Lung (tissue), 12 donors: Measurements from ENCODE around the gene SLC7A5. TPM values are rescaled to one million over a fixed set of nuclear protein-coding genes. Genes with fewer than 3 reads are reported as not detected.
"Not testable (repeated sequence)": the region's sequence is repeated elsewhere in the genome, so short reads cannot be mapped to it uniquely, and the experiment has no call there.

Experiments
- ATAC-seq: fragments of 200-7000 bp; cut with Tn5 transposase; one replicate; pipeline ENCODE4 v1.9.1; 2020; ENCODE audit warnings: moderate number of reproducible peaks; ENCODE audit not compliant: insufficient read depth, low FRiP score
- DNase-seq, 3 donors: peaks; one replicate each; pipeline ENCODE4 v3.0.0-alpha.2; 2013 to 2017
- H3K27ac ChIP-seq, 2 donors: one replicate each; pipeline ENCODE4 v1.5.1; 2013; ENCODE audit warnings: mild to moderate bottlenecking in 2 of 2, moderate library complexity in 2 of 2, control low read depth in 1 of 2, inconsistent platforms in 1 of 2, low read depth in 1 of 2, low read length in 1 of 2
- H3K27me3 ChIP-seq, 3 donors: one replicate each; pipeline ENCODE4 v1.5.1; 2013; ENCODE audit warnings: low read length in 2 of 3; ENCODE audit not compliant: control insufficient read depth in 3 of 3, insufficient read depth in 3 of 3
- H3K36me3 ChIP-seq, 4 donors: one replicate each; pipeline ENCODE4 v1.5.1; 2013; ENCODE audit warnings: low read length in 4 of 4, mild to moderate bottlenecking in 1 of 4, moderate library complexity in 1 of 4; ENCODE audit not compliant: control insufficient read depth in 4 of 4, insufficient read depth in 4 of 4
- H3K4me1 ChIP-seq, 5 donors: one replicate each; pipeline ENCODE4 v1.5.1; 2013; ENCODE audit warnings: low read length in 5 of 5, mild to moderate bottlenecking in 2 of 5, moderate library complexity in 1 of 5; ENCODE audit not compliant: control insufficient read depth in 5 of 5, insufficient read depth in 5 of 5
- H3K4me3 ChIP-seq: one replicate; pipeline ENCODE4 v1.5.1; 2013; ENCODE audit warnings: mild to moderate bottlenecking, control low read depth, moderate library complexity
- H3K9ac ChIP-seq, 2 donors: one replicate each; pipeline ENCODE4 v1.5.1; 2013; ENCODE audit warnings: low read length in 2 of 2, control low read depth in 1 of 2; ENCODE audit not compliant: insufficient read depth in 1 of 2
- H3K9me3 ChIP-seq, 4 donors: one replicate each; pipeline ENCODE4 v1.5.1; 2013; ENCODE audit warnings: low read length in 3 of 4, mild to moderate bottlenecking in 1 of 4, moderate library complexity in 1 of 4; ENCODE audit not compliant: control insufficient read depth in 4 of 4, insufficient read depth in 3 of 4
- CTCF ChIP-seq: IDR thresholded peaks from 2 replicates; pipeline ENCODE4 v1.5.1; 2012; ENCODE audit warnings: mild to moderate bottlenecking; ENCODE audit errors: control extremely low read depth, extremely low read depth
- WGBS, 2 donors: extraction: QIAGEN DNeasy Blood & Tissue Kit; methylation state at CpG; one replicate each; pipeline ENCODE4 v1.1.7; 2013; 5-methylcytosine and 5-hydroxymethylcytosine counted together
- polyA plus RNA-seq, 2 donors: library from polyadenylated mRNA; stranded (reverse); fragments of 200-250 nt; gene quantifications; one replicate each; pipeline ENCODE4 v1.2.1, GENCODE V29; 2013
- total RNA-seq, 2 donors: library from RNA; depleted of rRNA in 1 of 2; stranded (reverse); fragments of >200 nt in 1 of 2; gene quantifications; one replicate each; pipeline ENCODE4 v1.2.1, GENCODE V29; 2014 to 2021
- donor health status: control.
- donor health status: control.
- donor health status: Bipolar disorder and iron deficiency.
- donor health status: healthy.
- donor health status: DM: yes; HTN: yes; CAD: no.

Gene SLC7A5
- total and polyA plus RNA-seq, 4 donors = 4.0 to 36.1 (median 19.8) TPM

GRCh38 chr16:87791295-87792204 lies 77.8 kb downstream of the SLC7A5 start:
- no peaks in the 10 kb centered on the region for H3K27me3 ChIP-seq
- H3K9me3 ChIP-seq = no peaks in the 10 kb centered on the region
- ATAC-seq (no peak), DNase-seq (no peak)
- no peak overlapping the region for H3K4me3 ChIP-seq
- WGBS, 2 donors = 76 to 80% methylated on average over 32 of the region's 32 CpGs
- H3K9ac ChIP-seq = no peak overlapping the region
- no peaks in the 10 kb centered on the region for H3K36me3 ChIP-seq
- no peak for TF ChIP-seq CTCF
- H3K4me1 ChIP-seq = peaks cover 0 to 4% (median 0%) of the 10 kb centered on the region in 5 donors
- H3K27ac ChIP-seq = no peak overlapping the region

- peaks cover 0 to 4% (median 0%) of the 10 kb centered on the region in 5 donors for H3K4me1 ChIP-seq
- no peaks in the 10 kb centered on the region for H3K9me3 ChIP-seq
- no peaks in the 10 kb centered on the region for H3K36me3 ChIP-seq
- 75 to 82% methylated on average over 17 of the region's 17 CpGs for WGBS, 2 donors
- no peaks in the 10 kb centered on the region for H3K27me3 ChIP-seq
- TF ChIP-seq CTCF = no peak
- H3K9ac ChIP-seq = no peak overlapping the region
- DNase-seq (peak in 2 of 3 donors; percentile 40 to 45), ATAC-seq (no peak)
- H3K4me3 ChIP-seq = no peak overlapping the region
- H3K27ac ChIP-seq = peak overlapping the region in 1 of 2 donors; percentile 13
These were observed 78.8 kb downstream of the SLC7A5 start for GRCh38 chr16:87790292-87791100.

- H3K9ac ChIP-seq = no peak overlapping the region
- peak overlapping the region in 1 of 2 donors; percentile 70 for H3K27ac ChIP-seq
- peaks cover 0 to 4% (median 0%) of the 10 kb centered on the region in 5 donors for H3K4me1 ChIP-seq
- peak; percentile 47 to 85 (median 77) for DNase-seq
- no peaks in the 10 kb centered on the region for H3K9me3 ChIP-seq
- H3K36me3 ChIP-seq = no peaks in the 10 kb centered on the region
- H3K27me3 ChIP-seq = no peaks in the 10 kb centered on the region
- 69 to 84% methylated on average over 20 of the region's 20 CpGs for WGBS, 2 donors
- peak; percentile 53 for ATAC-seq
- no peak for TF ChIP-seq CTCF
- no peak overlapping the region for H3K4me3 ChIP-seq
These were observed 79.6 kb downstream of the SLC7A5 start for GRCh38 chr16:87789437-87790291.

GRCh38 chr16:87788730-87789436 lies 80.4 kb downstream of the SLC7A5 start:
- not testable (repeated sequence) for DNase-seq, H3K9ac ChIP-seq, H3K4me3 ChIP-seq, H3K9me3 ChIP-seq, H3K36me3 ChIP-seq, H3K27me3 ChIP-seq, H3K27ac ChIP-seq, ATAC-seq, H3K4me1 ChIP-seq
- WGBS, 2 donors = 81 to 92% methylated on average over 10 of the region's 10 CpGs

- not testable (repeated sequence) for H3K9ac ChIP-seq, H3K9me3 ChIP-seq, ATAC-seq, H3K36me3 ChIP-seq, H3K4me3 ChIP-seq, DNase-seq, H3K4me1 ChIP-seq, H3K27me3 ChIP-seq
- 85 to 96% methylated on average over 2 of the region's 2 CpGs for WGBS, 2 donors
- H3K27ac ChIP-seq = peak overlapping the region in 1 of 2 donors; percentile 8
These were observed 81.7 kb downstream of the SLC7A5 start for GRCh38 chr16:87787451-87788091.
